Progenitor cell of endocrine pancreas (in vitro differentiated cells): ENCODE measurements around the gene KDM4B. TPM values are rescaled to one million over a fixed set of nuclear protein-coding genes. Genes with fewer than 3 reads are reported as not detected.
A peak's percentile ranks its signal among the peaks of the same experiment; 100 is the strongest.

Source experiments
- DNase-seq: peaks from one replicate; pipeline ENCODE4 v3.0.0; 2021; ENCODE audit warnings: low spot score; ENCODE audit not compliant: unreplicated experiment
- H3K27ac Mint-ChIP-seq: 2 replicates; pipeline ENCODE4 v1.8.0; 2021; ENCODE audit warnings: mild to moderate bottlenecking, moderate library complexity, mixed read lengths
- H3K27me3 Mint-ChIP-seq: 2 replicates; pipeline ENCODE4 v1.8.0; 2021; ENCODE audit warnings: mixed read lengths
- H3K36me3 Mint-ChIP-seq: 2 replicates; pipeline ENCODE4 v1.8.0; 2022; ENCODE audit warnings: mixed read lengths; ENCODE audit not compliant: insufficient read depth
- H3K4me1 Mint-ChIP-seq: 2 replicates; pipeline ENCODE4 v1.8.0; 2021; ENCODE audit warnings: low read depth, mixed read lengths
- H3K4me3 Mint-ChIP-seq: 2 replicates; pipeline ENCODE4 v1.8.0; 2021; ENCODE audit warnings: low read depth, mild to moderate bottlenecking, moderate library complexity, mixed read lengths
- H3K9me3 Mint-ChIP-seq: 2 replicates; pipeline ENCODE4 v1.8.0; 2021; ENCODE audit warnings: low read depth, mixed read lengths
- CTCF ChIP-seq: fragments of 200-600 bp; sonication (generic); IDR thresholded peaks from one replicate; pipeline ENCODE4 v1.5.0; 2021; ENCODE audit warnings: antibody characterized with exemption, mild to moderate bottlenecking; ENCODE audit not compliant: unreplicated experiment
- total RNA-seq: library from RNA; stranded (reverse); gene quantifications from 2 replicates; pipeline ENCODE4 v1.2.1, GENCODE V29; 2021

Gene KDM4B
- total RNA-seq, 1 donor from 2014 or later: 59.6 TPM

- TF ChIP-seq CTCF: no peak
- Mint-ChIP-seq H3K4me3 (no peak overlapping the region), H3K36me3 (peaks cover 12% of the 10 kb centered on the region)
These were observed 22.6 kb downstream of the KDM4B start for GRCh38 chr19:4991538-4991937.

GRCh38 chr19:4991996-4992698 is 23.2 kb downstream of the KDM4B start:
- H3K27ac Mint-ChIP-seq: peak overlapping the region; percentile 90

More at GRCh38 chr19:4991538-4991937, 22.6 kb downstream of the KDM4B start:
- Mint-ChIP-seq H3K4me1 (peaks cover 18% of the 10 kb centered on the region), H3K27ac (peak overlapping the region; percentile 90), H3K9me3 (no peaks in the 10 kb centered on the region), H3K27me3 (no peaks in the 10 kb centered on the region)
- no peak for DNase-seq

DNA sequence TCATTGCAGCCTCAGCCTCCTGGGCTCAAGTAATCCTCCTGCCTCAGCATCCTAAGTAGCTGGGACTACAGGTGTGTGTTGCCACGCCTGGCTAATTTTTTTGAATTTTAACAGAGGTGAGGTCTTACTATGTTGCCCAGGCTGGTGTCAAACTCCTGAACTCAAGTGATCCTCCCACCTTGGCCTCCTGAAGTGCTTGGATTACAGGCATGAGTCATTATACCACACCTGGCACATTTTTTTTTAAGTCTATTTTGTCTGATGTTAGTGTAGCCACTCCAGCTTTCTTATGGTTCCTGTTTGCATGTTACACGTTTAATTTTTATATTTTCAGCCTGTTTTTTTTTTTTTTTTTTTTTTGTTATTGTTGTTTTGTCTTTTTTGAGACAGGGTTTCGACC is 24.8 kb downstream of the KDM4B start:
- Mint-ChIP-seq H3K4me1 (peaks cover 8% of the 10 kb centered on the region), H3K9me3 (no peaks in the 10 kb centered on the region), H3K27me3 (no peaks in the 10 kb centered on the region), H3K4me3 (no peak overlapping the region), H3K27ac (no peak overlapping the region), H3K36me3 (peaks cover 16% of the 10 kb centered on the region)
- no peak for TF ChIP-seq CTCF
- DNase-seq: no peak

More at GRCh38 chr19:4991996-4992698, 23.2 kb downstream of the KDM4B start:
- H3K27me3 Mint-ChIP-seq: no peaks in the 10 kb centered on the region
- no peak for DNase-seq
- peaks cover 15% of the 10 kb centered on the region for H3K4me1 Mint-ChIP-seq
- H3K9me3 Mint-ChIP-seq: no peaks in the 10 kb centered on the region
- H3K36me3 Mint-ChIP-seq: peaks cover 13% of the 10 kb centered on the region
- H3K4me3 Mint-ChIP-seq: no peak overlapping the region
- no peak for TF ChIP-seq CTCF

DNA sequence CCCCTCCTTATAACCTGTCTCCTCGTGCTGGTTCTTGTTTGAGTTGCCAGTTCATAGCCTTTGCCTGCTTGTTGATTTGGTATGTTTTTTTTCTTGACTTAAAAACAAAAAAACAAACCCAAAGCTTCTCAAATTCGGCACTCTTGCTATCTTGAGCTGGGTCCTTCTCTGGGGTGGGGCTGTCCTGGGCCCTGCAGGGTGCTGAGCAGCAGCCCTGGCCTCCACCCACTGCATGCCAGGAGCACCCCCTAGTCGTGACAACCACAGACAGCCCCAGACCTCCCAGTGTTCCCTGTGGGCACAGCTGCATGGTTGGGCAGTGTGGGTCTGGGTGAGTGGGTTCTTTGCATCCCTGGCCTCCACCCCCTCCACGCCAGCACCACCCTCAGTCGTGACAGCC is 27.8 kb downstream of the KDM4B start:
- Mint-ChIP-seq H3K27me3 (no peaks in the 10 kb centered on the region), H3K4me3 (no peak overlapping the region), H3K4me1 (peaks cover 3% of the 10 kb centered on the region), H3K36me3 (peaks cover 29% of the 10 kb centered on the region), H3K27ac (no peak overlapping the region), H3K9me3 (peaks cover 7% of the 10 kb centered on the region)
- TF ChIP-seq CTCF: no peak
- no peak for DNase-seq

DNA sequence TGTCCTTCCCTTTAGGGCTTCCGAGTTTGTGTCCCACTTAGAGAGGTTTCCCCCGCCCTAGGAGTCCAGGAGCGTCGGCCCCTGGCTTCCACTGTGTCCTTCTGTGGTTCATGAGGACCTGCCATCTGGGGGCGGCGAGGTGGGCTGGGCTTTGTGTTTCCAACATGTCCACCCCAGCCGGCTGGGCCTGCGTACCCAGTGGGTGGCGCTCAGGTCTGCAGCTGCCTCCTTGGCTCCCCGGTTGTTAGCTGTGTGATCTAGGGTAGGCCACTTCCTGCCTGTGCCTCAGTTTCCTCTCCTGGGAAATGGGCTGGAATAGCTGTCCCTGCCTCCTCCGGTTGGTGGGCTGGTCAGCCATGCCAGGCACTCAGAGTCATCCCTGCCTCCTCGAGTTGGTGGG is 28.4 kb downstream of the KDM4B start:
- H3K27me3 Mint-ChIP-seq: no peaks in the 10 kb centered on the region
- no peak overlapping the region for H3K4me3 Mint-ChIP-seq
- no peak for TF ChIP-seq CTCF
- peaks cover 2% of the 10 kb centered on the region for H3K4me1 Mint-ChIP-seq
- no peak overlapping the region for H3K27ac Mint-ChIP-seq
- peaks cover 29% of the 10 kb centered on the region for H3K36me3 Mint-ChIP-seq
- DNase-seq: no peak
- H3K9me3 Mint-ChIP-seq: peaks cover 7% of the 10 kb centered on the region
